SJCRH30 (cell line): ENCODE measurements around the gene FIP1L1. TPM values are rescaled to one million over a fixed set of nuclear protein-coding genes. Genes with fewer than 3 reads are reported as not detected.
"Not testable (repeated sequence)": the region's sequence is repeated elsewhere in the genome, so short reads cannot be mapped to it uniquely, and the experiment has no call there.

Experiments used
- DNase-seq, 2 experiments: peaks; one replicate each; pipeline ENCODE4 v3.0.0-alpha.2; 2015 to 2020
- H3K27ac ChIP-seq: fragments of 250-450 bp; sonication (Bioruptor Pico); 2 replicates; pipeline ENCODE4 v1.5.1; 2020; ENCODE audit warnings: mild to moderate bottlenecking, moderate library complexity
- H3K27me3 ChIP-seq: fragments of 250-450 bp; sonication (Bioruptor Pico); 2 replicates; pipeline ENCODE4 v1.5.1; 2020; ENCODE audit warnings: mild to moderate bottlenecking, moderate library complexity
- H3K36me3 ChIP-seq: fragments of 250-450 bp; sonication (Bioruptor Pico); 2 replicates; pipeline ENCODE4 v1.5.1; 2020; ENCODE audit warnings: mild to moderate bottlenecking, moderate library complexity
- H3K4me1 ChIP-seq: fragments of 250-450 bp; sonication (Bioruptor Pico); 2 replicates; pipeline ENCODE4 v1.5.1; 2020; ENCODE audit warnings: mild to moderate bottlenecking, moderate library complexity
- H3K4me3 ChIP-seq: fragments of 250-450 bp; sonication (Bioruptor Pico); 2 replicates; pipeline ENCODE4 v1.5.1; 2020; ENCODE audit warnings: mild to moderate bottlenecking, moderate library complexity
- H3K9me3 ChIP-seq: fragments of 250-450 bp; sonication (Bioruptor Pico); replicated peaks from 2 replicates; pipeline ENCODE4 v1.5.1; 2020; ENCODE audit warnings: mild to moderate bottlenecking, moderate library complexity
- total RNA-seq: library from RNA; depleted of rRNA; stranded (reverse); fragments of >200 nt; shearing (Covaris generic); gene quantifications from 2 replicates; pipeline ENCODE4 v1.2.3, GENCODE V29; 2014

Gene FIP1L1
- total RNA-seq, 1 experiment from 2014 or later, result 95.2 TPM

GRCh38 chr4:53365486-53366300 is 11.7 kb upstream of the FIP1L1 start, which contains the start of gene SCFD2:
Gene SCFD2, minus strand, starts transcription at chr4:53366061.
- no peak within 1 kb of the TSS; the same call in 1 of the 2 replicates for H3K27ac ChIP-seq
- H3K27me3 ChIP-seq, result no peaks in the 10 kb centered on the region
- H3K36me3 ChIP-seq, result no peaks in the 10 kb centered on the region
- H3K4me1 ChIP-seq, result peaks cover 3% of the 10 kb centered on the region; the same call in 1 of the 2 replicates
- H3K9me3 ChIP-seq, result no peaks in the 10 kb centered on the region
- H3K4me3 ChIP-seq, result peak within 1 kb of the TSS; percentile 74
- peak; percentile 98 to 99 for DNase-seq

GRCh38 chr4:53366301-53366716 is 11.1 kb upstream of the FIP1L1 start:
- no peaks in the 10 kb centered on the region for H3K27me3 ChIP-seq
- no peak for DNase-seq
- peaks cover 3% of the 10 kb centered on the region; the same call in 1 of the 2 replicates for H3K4me1 ChIP-seq
- H3K4me3 ChIP-seq, result peak overlapping the region; percentile 74
- no peaks in the 10 kb centered on the region for H3K36me3 ChIP-seq
- H3K27ac ChIP-seq, result no peak overlapping the region
- no peaks in the 10 kb centered on the region for H3K9me3 ChIP-seq

- H3K27me3 ChIP-seq, result no peaks in the 10 kb centered on the region
- DNase-seq, result no peak
These were observed 9.7 kb upstream of the FIP1L1 start for GRCh38 chr4:53367721-53368120.

GRCh38 chr4:53371049-53371448 is 6.4 kb upstream of the FIP1L1 start:
- no peaks in the 10 kb centered on the region; the same call in 1 of the 2 replicates for H3K4me1 ChIP-seq
- no peak overlapping the region for H3K4me3 ChIP-seq
- DNase-seq, result no peak
- no peaks in the 10 kb centered on the region for H3K27me3 ChIP-seq
- H3K9me3 ChIP-seq, result no peaks in the 10 kb centered on the region
- no peaks in the 10 kb centered on the region for H3K36me3 ChIP-seq
- H3K27ac ChIP-seq, result no peak overlapping the region

More at GRCh38 chr4:53367721-53368120, 9.7 kb upstream of the FIP1L1 start:
- H3K36me3 ChIP-seq, result no peaks in the 10 kb centered on the region
- no peaks in the 10 kb centered on the region for H3K9me3 ChIP-seq
- peaks cover 3% of the 10 kb centered on the region; the same call in 1 of the 2 replicates for H3K4me1 ChIP-seq
- H3K27ac ChIP-seq, result no peak overlapping the region
- H3K4me3 ChIP-seq, result no peak overlapping the region

- Histone ChIP-seq H3K27me3 (no peaks in the 10 kb centered on the region), H3K36me3 (no peaks in the 10 kb centered on the region), H3K4me1 (no peaks in the 10 kb centered on the region; the same call in 1 of the 2 replicates), H3K9me3 (no peaks in the 10 kb centered on the region), H3K27ac (no peak overlapping the region), H3K4me3 (no peak overlapping the region)
- DNase-seq, result no peak
These were observed 5.5 kb upstream of the FIP1L1 start for GRCh38 chr4:53371843-53372521.

GRCh38 chr4:53374777-53375258 is 2.6 kb upstream of the FIP1L1 start:
- Histone ChIP-seq H3K36me3 (no peaks in the 10 kb centered on the region), H3K9me3 (no peaks in the 10 kb centered on the region), H3K27me3 (no peaks in the 10 kb centered on the region), H3K27ac (no peak overlapping the region), H3K4me3 (no peak overlapping the region), H3K4me1 (peaks cover 4% of the 10 kb centered on the region; the same call in 1 of the 2 replicates)
- DNase-seq, result no peak

- H3K27me3 ChIP-seq, result no peaks in the 10 kb centered on the region
- H3K27ac ChIP-seq, result peak overlapping the region; percentile 87
- no peaks in the 10 kb centered on the region for H3K9me3 ChIP-seq
- peaks cover 4% of the 10 kb centered on the region; the same call in 1 of the 2 replicates for H3K4me1 ChIP-seq
- DNase-seq, result no peak
- H3K4me3 ChIP-seq, result peak overlapping the region; percentile 94
- peaks cover 9% of the 10 kb centered on the region; the same call in 1 of the 2 replicates for H3K36me3 ChIP-seq
These were observed 541 bp upstream of the FIP1L1 start for GRCh38 chr4:53376900-53377299.

- Histone ChIP-seq H3K27ac (peak overlapping the region; percentile 87), H3K9me3 (no peaks in the 10 kb centered on the region), H3K4me3 (peak overlapping the region; percentile 94), H3K27me3 (no peaks in the 10 kb centered on the region), H3K36me3 (peaks cover 16% of the 10 kb centered on the region), H3K4me1 (peaks cover 4% of the 10 kb centered on the region; the same call in 1 of the 2 replicates)
- DNase-seq, result no peak
These were observed 686 bp downstream of the FIP1L1 start for GRCh38 chr4:53378171-53378482.

- H3K27ac ChIP-seq, result no peak overlapping the region
- H3K9me3 ChIP-seq, result no peaks in the 10 kb centered on the region
- H3K27me3 ChIP-seq, result no peaks in the 10 kb centered on the region
- H3K4me1 ChIP-seq, result peaks cover 4% of the 10 kb centered on the region; the same call in 1 of the 2 replicates
- no peak for DNase-seq
- no peak overlapping the region for H3K4me3 ChIP-seq
- H3K36me3 ChIP-seq, result peaks cover 30% of the 10 kb centered on the region
These were observed 2.8 kb downstream of the FIP1L1 start for GRCh38 chr4:53380221-53380620.

- H3K4me3 ChIP-seq, H3K27ac ChIP-seq, H3K4me1 ChIP-seq, H3K27me3 ChIP-seq, DNase-seq: not testable (repeated sequence)
- peaks cover 20% of the 10 kb centered on the region for H3K36me3 ChIP-seq
- peaks cover 11% of the 10 kb centered on the region for H3K9me3 ChIP-seq
These were observed 32.0 kb downstream of the FIP1L1 start for GRCh38 chr4:53409479-53409878.

- H3K4me1 ChIP-seq, result no peaks in the 10 kb centered on the region
- peaks cover 44% of the 10 kb centered on the region for H3K36me3 ChIP-seq
- H3K27me3 ChIP-seq, result no peaks in the 10 kb centered on the region
- H3K4me3 ChIP-seq, result no peak overlapping the region
- no peaks in the 10 kb centered on the region for H3K9me3 ChIP-seq
- no peak overlapping the region for H3K27ac ChIP-seq
- DNase-seq, result no peak
These were observed 41.8 kb downstream of the FIP1L1 start for GRCh38 chr4:53419208-53419607.

- Histone ChIP-seq H3K27me3 (no peaks in the 10 kb centered on the region), H3K4me3 (no peak overlapping the region), H3K27ac (no peak overlapping the region), H3K9me3 (no peaks in the 10 kb centered on the region), H3K4me1 (no peaks in the 10 kb centered on the region), H3K36me3 (peaks cover 40% of the 10 kb centered on the region)
- no peak for DNase-seq
These were observed 44.4 kb downstream of the FIP1L1 start for GRCh38 chr4:53421791-53422190.

- H3K4me1 ChIP-seq, result no peaks in the 10 kb centered on the region
- no peak overlapping the region for H3K4me3 ChIP-seq
- peaks cover 41% of the 10 kb centered on the region for H3K36me3 ChIP-seq
- no peak for DNase-seq
- H3K9me3 ChIP-seq, result no peaks in the 10 kb centered on the region
- H3K27me3 ChIP-seq, result no peaks in the 10 kb centered on the region
- H3K27ac ChIP-seq, result no peak overlapping the region
These were observed 44.9 kb downstream of the FIP1L1 start for GRCh38 chr4:53422367-53422766.

- Histone ChIP-seq H3K27ac (no peak overlapping the region), H3K36me3 (peaks cover 53% of the 10 kb centered on the region), H3K27me3 (no peaks in the 10 kb centered on the region), H3K4me3 (no peak overlapping the region), H3K9me3 (no peaks in the 10 kb centered on the region), H3K4me1 (no peaks in the 10 kb centered on the region)
- DNase-seq, result no peak
These were observed 46.8 kb downstream of the FIP1L1 start for GRCh38 chr4:53424280-53424679.

GRCh38 chr4:53427366-53427765 is 49.9 kb downstream of the FIP1L1 start:
- no peak overlapping the region for H3K27ac ChIP-seq
- no peaks in the 10 kb centered on the region for H3K9me3 ChIP-seq
- H3K36me3 ChIP-seq, result peaks cover 66% of the 10 kb centered on the region
- H3K27me3 ChIP-seq, result no peaks in the 10 kb centered on the region
- DNase-seq, result no peak
- no peak overlapping the region for H3K4me3 ChIP-seq
- no peaks in the 10 kb centered on the region for H3K4me1 ChIP-seq
